NCI-H187 treated with DMSO at 0.1 percent for 48 hours (cell line): ENCODE data around the gene DHX35.
"Not testable (repeated sequence)": the region's sequence is repeated elsewhere in the genome, so short reads cannot be mapped to it uniquely, and the experiment has no call there.

Experiments
- DNase-seq: peaks from one replicate; lab custom pipeline; 2025; lab: John Stamatoyannopoulos, UW

Gene DHX35

DNA sequence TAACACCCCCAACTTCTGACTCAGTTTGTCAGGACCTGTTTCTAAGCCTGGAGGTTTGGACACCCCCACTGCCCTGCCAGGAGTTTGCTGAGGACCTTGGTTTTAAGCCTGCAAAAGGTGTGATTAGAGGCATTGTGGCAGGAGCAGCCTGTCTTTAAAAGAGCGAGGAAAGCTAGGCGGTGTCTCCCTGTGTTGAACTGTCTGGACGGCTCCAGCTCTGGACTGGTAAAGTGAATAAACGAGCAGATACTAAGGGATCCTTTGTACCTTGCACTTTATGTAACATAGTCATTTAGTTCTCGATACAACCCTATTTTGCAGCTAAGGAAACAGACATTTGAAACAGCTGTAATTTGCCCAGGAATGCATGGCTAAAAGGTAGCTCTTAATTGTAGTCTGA, 21.5 kb upstream of the DHX35 start:
- DNase-seq = no peak

DNA sequence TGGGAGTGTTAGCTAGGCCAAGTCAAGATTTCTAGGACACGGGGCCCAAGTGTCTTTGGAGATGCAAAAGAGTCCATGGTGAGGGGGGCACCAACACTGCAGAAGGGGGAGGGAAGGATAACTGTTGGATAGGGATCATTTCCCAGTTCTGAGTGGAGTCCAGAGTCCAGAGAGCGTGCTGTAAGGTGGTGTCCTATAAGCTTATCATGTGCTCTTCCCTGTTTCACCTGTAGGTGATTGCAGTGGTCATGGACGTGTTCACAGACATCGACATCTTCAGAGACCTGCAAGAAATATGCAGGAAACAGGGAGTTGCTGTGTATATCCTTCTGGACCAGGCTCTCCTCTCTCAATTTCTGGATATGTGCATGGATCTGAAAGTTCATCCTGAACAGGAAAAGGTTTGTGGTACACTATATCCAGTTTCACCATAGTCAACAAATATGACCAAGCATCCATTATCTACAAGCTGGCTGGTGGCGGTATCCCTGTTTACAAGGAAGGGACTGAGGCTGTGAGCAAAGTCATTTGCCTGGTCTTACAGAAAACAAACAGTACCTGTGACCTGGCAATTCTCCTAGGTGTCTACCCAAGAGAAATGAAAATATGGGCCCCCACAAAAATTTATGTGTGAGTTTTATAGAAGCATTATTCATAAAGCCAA, 20.3 kb upstream of the DHX35 start:
- no peak for DNase-seq

DNA sequence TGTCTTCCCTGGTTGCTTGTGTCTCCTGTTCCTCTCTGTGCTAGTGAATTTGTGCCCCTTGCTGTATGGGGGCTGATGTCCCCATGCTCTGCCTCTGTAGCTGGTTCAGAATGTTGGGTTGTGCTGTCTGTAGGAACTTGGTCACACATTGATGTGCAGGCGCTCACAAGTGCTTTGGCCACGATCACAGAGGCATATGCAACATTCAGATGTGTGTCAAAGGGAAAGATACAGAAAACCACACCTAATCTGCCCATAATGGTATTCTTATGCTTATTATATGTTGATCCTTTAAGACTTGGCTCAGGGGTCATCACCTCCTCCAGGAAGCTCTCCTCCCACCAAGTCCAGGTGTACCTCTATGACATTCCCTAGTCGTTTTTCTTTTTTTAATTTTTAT, 17.1 kb upstream of the DHX35 start:
- no peak for DNase-seq

DNA sequence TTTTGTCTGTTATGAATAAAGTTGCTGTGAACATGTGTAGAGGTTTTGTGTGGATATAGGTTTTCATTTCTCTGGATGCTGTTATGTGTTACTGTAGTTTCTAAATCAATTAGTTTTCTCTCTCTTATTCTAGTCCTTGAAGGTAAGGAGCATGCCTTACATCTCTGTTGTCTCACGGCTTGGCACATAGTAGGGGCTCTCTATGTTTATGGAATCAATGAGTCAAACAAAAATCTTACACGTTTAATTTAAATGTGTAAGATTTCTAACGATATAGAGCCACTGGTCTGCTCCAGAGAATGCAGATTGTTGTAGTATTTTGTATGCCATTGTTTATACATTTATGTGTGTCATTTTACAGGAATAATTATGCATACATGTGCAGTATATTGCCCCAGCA, 15.3 kb upstream of the DHX35 start:
- DNase-seq = no peak

DNA sequence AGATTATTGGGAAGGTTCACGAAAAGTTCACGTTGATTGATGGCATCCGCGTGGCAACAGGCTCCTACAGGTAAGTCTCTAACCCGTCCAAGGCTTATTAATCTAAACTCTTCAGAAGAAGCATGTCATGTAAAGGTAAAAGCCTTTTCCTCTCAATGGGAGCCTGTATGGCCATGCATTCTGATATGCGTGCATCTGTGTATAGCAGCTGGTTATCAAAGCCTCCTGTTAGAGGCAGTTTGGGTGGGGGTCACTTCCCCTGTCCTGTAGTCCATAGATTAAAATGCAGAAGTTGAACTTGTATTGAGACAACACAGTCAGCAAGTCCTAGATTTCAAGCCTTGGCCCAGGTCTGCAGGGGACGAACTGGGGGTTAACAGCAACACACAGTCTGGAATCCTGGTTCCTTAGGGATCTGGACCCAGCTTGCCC, 14.2 kb upstream of the DHX35 start:
- no peak for DNase-seq

DNA sequence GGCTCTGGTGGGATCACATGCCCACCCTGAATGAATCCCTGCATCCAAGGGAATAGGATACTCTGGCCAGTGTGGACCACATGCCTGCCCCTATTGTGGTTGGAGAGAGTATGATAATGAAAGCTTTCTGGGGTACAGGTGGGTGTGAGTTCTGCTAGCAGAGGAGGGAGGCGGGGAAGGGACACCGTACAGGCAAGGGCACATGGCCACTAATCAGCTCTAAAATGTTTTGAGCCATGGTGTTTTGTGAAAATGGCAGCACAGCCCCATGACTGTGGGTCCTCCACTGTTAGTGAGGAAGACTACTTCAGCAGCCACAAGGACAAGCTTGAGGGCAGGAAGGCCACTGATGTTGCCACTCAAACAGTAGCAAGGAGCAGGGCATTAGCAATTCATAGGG, 11.9 kb upstream of the DHX35 start:
- DNase-seq = no peak

DNA sequence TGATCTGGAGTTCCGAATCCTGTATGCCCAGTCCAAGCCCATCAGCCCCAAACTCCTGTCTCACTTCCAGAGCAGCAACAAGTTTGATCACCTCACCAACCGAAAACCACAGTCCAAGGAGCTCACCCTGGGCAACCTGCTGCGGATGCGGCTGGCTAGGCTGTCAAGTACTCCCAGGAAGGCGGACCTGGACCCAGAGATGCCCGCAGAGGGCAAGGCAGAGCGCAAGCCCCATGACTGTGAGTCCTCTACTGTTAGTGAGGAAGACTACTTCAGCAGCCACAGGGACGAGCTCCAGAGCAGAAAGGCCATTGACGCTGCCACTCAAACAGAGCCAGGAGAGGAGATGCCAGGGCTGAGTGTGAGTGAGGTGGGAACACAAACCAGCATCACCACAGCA, 10.5 kb upstream of the DHX35 start:
- DNase-seq = no peak

DNA sequence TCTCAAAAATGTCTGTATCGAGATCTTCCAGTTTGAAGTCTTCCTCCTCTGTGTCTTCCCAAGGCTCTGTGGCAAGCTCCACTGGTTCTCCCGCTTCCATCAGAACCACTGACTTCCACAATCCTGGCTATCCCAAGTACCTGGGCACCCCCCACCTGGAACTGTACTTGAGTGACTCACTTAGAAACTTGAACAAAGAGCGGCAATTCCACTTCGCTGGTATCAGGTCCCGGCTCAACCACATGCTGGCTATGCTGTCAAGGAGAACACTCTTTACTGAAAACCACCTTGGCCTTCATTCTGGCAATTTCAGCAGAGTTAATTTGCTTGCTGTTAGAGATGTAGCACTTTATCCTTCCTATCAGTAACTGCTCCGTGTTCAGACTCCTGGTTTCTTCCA, 10.0 kb upstream of the DHX35 start:
- no peak for DNase-seq

DNA sequence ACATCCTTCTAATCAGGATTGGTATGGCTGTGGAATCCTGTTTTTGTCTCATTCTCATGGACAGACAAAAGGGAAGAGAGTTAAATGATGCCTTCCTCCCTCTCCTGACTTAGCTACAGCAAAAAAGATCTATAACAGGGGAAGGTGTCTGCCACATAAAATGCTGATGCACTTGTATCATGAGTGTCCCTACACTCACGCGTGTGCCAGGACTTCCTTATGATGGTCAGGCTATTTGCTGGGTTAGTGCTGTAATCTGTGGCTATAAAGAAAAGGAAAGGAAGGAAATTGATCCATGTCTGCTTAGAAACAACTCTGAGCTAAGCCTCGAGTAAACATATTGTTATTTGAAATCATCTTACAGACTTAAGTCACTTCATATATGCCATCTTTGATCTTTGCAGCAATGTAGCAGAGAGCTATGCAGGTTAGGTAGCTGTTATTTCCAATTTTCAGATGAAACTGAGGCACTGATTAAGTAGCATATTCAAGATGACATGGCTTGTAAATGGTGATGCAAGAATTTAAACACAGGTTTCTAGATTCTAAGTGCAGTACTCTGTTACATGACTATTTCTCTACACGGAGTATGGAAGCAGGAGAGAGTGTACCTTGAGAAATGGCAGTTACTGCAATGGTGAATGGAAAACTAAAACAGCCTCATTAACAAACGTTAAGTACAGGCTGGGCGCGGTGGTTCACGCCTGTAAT, 8.4 kb upstream of the DHX35 start:
- DNase-seq = no peak

DNA sequence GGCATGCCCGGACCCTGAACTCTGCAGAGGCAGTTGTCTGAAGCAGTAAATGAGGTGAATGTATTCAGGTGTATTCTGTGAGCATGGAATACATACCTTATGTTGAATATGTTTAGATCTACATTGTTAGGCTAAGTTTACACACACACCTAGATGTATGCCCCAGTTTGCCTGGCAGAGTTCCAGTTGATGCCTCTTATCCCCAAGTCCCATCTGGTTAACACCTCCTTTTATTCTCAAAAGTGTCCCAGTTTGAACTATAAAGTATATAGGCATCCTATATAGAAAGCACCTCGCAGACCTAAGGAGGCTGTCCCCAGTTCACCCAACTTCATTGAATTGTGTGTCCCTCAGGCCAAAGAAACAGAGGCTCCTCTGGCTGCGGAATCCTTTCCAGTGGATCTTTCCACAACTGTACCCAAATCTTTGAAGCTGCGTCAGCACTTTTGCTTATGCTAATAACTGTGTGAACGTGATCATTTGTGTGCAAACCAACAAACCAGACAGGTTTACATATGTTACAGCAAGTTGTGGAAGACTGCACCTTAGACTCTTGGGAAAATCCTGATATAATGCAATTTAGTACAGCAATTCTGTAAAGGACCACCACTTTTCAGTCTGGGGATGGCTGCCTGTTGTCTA, 4.8 kb upstream of the DHX35 start:
- DNase-seq = no peak

DNA sequence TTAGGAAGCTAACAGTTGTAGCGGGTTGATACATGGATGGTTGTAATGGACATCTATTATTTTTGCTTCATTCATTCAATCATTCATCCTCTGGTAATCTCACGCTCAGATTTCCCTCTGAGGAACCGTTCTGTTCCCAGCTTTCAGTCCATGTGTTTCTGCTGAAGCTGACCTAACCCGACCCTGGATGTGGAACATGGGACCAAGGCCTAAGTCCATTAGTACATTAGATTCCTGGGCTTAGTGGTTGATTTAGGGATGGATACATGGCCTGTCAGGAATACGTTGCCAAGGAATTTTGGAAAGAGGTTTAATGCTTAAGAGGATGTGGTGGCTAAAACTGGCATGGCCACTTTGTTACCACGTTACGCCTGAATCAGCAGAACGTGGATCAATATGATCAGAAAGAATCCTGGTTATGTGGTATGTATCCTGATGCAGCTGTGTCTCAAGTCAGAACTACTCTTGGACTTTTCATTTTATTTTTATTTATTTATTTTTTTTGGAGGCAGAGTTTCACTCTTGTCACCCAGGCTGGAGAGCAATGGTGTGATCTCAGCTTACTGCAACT, 4.1 kb upstream of the DHX35 start:
- no peak for DNase-seq

DNA sequence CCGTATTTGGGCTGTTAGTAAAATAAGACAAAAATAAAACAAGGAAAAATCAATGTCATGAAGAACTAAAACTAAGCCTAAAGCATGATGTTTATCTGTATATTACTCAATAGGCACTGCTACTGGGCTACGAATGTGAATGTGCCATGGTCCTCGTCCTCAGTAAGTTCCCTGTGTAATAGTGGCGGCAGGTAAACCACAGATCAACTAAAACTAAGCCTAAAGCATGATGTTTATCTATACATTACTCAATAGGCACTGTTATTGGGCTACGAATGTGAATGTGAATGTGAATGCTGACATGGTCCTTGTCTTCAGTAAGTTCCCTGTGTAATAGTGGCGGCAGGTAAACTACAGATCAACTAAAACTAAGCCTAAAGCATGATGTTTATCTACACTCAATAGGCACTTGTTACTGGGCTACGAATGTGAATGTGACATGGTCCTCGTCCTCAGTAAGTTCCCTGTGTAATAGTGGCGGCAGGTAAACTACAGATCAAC, 1.9 kb upstream of the DHX35 start:
- DNase-seq = not testable (repeated sequence)

DNA sequence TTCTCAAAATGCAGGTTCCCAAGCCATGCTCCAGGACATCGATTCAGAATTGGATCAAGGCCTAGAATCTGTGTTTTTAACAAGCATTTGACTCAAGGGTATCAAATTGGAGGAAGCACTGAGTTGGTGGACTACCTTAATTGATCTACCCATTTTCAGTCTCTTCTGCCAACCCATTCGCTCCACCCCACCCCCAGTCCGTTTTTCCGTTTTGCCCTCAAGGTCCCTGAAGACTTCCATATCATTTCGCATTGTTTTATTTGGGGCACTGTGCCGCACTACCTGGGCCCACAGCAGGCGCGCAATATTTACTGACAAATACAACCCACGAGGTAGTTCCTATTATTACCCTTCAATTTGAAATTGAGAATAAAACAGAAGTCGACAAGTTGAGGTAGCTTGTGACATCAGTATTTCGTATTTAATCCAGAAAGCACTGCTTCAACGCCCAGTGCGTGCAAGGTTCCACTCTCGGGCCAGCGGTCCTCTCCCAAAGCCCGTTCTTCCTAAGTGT, 557 bp upstream of the DHX35 start:
- no peak for DNase-seq

DNA sequence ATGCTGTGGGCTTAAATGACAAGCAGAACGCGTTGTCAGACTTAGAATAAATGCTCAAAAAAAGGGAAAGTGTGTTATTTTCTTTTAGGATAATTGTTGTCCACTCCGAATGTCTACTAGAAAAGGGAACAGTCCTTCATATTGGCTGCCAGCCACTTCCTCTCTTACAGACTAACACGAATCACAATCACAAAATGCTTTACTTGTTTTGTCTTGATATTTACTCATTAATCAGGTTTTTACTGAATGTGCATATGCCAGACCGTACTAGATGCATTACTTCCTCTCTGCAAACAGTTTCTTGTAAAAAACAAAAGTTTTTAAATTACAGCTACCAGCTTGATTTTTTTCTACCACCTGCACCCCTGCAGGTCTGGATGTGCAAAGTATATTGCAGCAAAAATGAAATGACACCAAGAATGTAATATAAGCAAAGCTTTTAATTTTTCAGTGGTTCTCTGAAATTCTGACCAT, 821 bp downstream of the DHX35 start:
- no peak for DNase-seq

DNA sequence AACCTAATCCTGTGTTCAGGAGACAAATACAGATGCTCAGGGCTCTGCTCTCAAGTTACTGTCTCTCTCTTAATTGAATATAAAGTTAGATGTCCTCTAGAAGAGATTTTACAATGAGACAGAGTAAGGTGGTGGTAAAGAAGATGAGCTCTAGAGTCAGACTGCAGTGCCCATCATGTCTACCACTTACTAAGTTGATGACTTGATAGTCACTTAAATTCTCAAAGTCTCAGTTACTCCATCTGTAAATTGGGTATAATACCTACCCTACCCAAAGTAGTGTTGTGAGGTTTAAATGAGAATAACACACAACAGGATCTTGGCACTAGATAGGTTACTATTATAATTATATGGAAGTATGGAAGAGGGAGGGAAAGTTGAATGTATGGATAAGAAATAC, 1.6 kb downstream of the DHX35 start:
- DNase-seq = no peak

DNA sequence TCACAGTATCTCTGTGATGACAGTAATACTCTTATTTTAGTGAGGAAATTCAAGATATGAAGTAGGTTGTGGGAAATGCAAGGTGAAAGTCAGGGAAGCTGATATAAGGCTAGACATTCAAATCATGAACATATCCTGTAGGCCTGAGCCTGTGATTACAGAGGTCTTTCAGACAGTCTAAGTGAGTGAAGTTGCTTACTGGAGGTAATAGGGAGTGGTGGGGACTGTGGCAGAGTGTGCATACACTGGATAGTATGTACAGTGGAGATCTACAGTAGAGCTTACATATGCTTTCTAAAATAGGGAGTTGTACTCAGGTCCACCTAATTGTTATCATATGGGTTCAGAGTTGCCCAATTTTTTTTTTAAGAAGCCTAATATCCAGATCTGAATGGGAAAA, 3.1 kb downstream of the DHX35 start:
- no peak for DNase-seq

DNA sequence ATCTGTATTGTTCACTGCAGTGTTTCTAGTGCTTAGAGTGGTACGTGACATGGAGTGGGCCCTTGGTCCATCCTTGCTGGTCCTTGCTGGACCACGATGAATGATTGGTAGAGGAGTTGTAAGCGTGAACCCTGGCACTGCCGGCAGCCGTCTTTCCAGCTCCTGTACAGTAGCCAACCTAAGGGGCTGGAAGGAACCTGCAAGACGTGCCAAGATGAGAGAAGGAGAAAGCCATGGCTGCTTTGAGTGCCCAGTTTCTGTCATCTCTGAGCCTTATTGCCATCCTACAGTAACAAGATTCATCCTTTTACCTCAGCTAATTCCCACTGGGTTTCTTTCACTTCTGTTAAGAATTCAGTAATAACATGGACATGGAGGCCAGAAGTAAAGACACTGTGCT, 5.9 kb downstream of the DHX35 start:
- DNase-seq = no peak

DNA sequence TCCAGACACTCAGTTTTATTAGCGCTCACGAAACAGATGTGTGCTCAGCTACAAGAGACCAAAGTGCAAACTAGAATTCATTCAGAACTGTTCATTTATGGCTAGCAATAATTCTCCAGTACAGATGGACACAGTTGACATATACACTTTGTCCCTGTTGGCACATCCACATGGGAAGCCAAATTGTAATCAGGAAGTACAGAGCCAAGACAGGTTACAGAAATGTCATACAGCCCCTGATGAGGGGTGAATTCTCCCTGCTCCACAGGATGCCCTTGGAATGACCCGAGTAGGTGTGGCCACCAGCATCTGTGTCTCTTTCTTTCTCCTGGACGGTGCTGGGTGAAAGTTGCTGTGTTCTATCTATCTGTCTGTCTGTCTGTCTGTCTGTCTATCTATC, 7.6 kb downstream of the DHX35 start:
- DNase-seq = no peak

DNA sequence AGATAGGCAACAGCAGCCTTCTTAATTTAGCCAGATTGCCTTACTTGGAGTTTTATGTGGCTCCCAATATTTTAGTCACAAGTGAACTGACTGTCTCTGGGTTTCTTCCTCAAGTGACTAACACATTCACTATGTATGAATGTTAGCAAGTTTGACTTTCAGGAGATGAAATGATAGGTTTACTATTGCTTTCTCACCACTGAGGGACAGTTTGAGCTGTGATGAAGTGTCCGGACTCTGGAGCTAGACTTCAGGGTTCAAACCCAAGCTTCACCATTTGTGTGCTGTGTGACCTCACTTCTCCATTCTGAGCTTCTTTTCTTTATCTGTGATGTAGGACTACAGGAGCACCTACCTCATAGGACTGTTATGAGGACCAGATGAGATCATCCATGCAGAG, 8.2 kb downstream of the DHX35 start:
- DNase-seq = no peak

DNA sequence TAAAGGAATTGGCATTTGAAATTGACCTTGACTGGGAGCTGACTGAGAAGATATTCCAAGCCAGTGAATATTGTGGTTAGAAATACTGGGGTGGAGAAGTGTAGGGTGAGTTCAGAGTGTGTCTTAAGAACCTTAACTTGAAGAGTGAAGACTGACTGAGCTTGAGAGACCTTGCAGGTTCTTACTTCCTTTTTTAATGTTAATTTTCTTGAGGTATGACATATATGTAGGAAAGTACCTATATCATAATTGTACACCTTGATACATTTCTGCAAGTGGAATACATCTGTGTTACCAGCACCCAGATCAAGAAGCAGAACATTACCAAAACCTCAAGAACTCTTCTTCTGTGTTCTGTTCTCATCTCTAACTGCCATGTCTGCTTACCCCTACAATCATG, 11.0 kb downstream of the DHX35 start:
- no peak for DNase-seq

DNA sequence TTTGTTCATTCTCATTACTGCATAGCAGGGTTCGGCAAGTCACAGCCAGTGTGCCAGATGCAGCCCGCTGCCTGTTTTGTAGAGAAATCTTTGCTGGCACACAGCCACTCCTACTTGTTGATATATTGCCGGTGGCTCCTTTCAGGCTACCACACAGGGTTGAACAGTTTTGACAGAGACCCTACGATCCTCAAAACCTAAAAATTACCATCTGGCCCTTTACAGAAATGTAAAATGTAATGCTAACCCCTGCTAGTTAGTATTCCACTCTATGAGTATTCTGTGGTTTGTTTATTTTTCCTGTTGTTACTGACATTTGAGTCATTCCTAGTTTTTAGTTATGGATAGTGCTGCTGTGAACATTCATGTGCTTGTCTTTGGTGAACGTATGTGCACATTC, 11.5 kb downstream of the DHX35 start:
- DNase-seq = no peak

DNA sequence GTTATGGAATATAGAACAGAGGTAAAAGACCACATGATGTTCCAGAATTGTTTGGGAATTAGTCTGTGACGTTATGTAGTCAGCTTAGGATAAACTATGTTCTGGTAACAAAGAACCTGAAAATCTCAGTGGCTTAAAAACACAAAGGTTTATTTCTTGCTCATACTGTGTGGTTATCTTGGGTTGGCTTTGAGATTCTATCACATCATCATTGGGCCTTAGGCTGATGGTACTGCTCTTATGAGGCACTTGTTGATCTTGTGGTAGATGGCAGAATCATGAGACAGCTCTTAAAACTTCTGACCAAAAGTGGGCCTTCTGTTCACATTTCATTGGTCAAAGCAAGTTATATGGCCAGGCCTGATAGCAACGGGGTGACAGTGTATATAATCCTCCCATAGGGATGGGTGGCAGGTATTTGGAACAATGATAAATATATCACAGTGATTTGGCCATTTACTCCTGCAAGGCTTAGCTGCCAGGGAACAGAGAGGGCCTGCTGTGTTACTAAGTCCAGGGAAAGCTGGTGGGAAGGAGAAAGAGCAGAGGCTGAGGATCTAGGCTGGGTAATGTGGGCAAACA, 13.5 kb downstream of the DHX35 start:
- no peak for DNase-seq
